ENCODE measurements around the gene RAMP3. TPM values are rescaled to one million over a fixed set of nuclear protein-coding genes. Genes with fewer than 3 reads are reported as not detected.
A peak's percentile ranks its signal among the peaks of the same experiment; 100 is the strongest.

RAMP3 gene
- total RNA-seq, 1 donor from 2014 or later: 5.7 TPM

- H3K9me3 ChIP-seq (ENCODE audit: control insufficient read depth in 3 of 3, low read length in 3 of 3): no peaks in the 10 kb centered on the region
- peaks cover 0 to 3% (median 0%) of the 10 kb centered on the region in 3 donors for H3K4me1 ChIP-seq (ENCODE audit: control insufficient read depth in 3 of 3, insufficient read depth in 3 of 3, low read length in 3 of 3)
- peaks cover 18 to 25% (median 22%) of the 10 kb centered on the region in 3 donors for H3K27me3 ChIP-seq (ENCODE audit: control insufficient read depth in 3 of 3, insufficient read depth in 3 of 3, low read length in 3 of 3)
- H3K4me3 ChIP-seq (ENCODE audit: low read length in 3 of 3): no peak overlapping the region
- H3K27ac ChIP-seq (ENCODE audit: low read depth, low read length): no peak overlapping the region
- H3K9ac ChIP-seq (ENCODE audit: low read depth in 1 of 3, low read length in 3 of 3): no peak overlapping the region
- no peaks in the 10 kb centered on the region for H3K36me3 ChIP-seq (ENCODE audit: control insufficient read depth in 3 of 3, insufficient read depth in 3 of 3, low read length in 3 of 3)
Observed at GRCh38 chr7:45155357-45155900, 2.2 kb upstream of the RAMP3 start.

- H3K27ac ChIP-seq (ENCODE audit: low read depth, low read length): no peak overlapping the region
- H3K4me1 ChIP-seq (ENCODE audit: control insufficient read depth in 3 of 3, insufficient read depth in 3 of 3, low read length in 3 of 3): peaks cover 0 to 3% (median 0%) of the 10 kb centered on the region in 3 donors
- no peaks in the 10 kb centered on the region for H3K9me3 ChIP-seq (ENCODE audit: control insufficient read depth in 3 of 3, low read length in 3 of 3)
- no peak overlapping the region for H3K9ac ChIP-seq (ENCODE audit: low read depth in 1 of 3, low read length in 3 of 3)
- no peak overlapping the region for H3K4me3 ChIP-seq (ENCODE audit: low read length in 3 of 3)
- H3K27me3 ChIP-seq (ENCODE audit: control insufficient read depth in 3 of 3, insufficient read depth in 3 of 3, low read length in 3 of 3): peaks cover 18 to 22% (median 21%) of the 10 kb centered on the region in 3 donors
- no peaks in the 10 kb centered on the region for H3K36me3 ChIP-seq (ENCODE audit: control insufficient read depth in 3 of 3, insufficient read depth in 3 of 3, low read length in 3 of 3)
Observed at GRCh38 chr7:45155941-45156340, 1.6 kb upstream of the RAMP3 start.

GRCh38 chr7:45156516-45157272 is 897 bp upstream of the RAMP3 start:
- H3K9ac ChIP-seq (ENCODE audit: low read depth in 1 of 3, low read length in 3 of 3): no peak overlapping the region
- H3K36me3 ChIP-seq (ENCODE audit: control insufficient read depth in 3 of 3, insufficient read depth in 3 of 3, low read length in 3 of 3): no peaks in the 10 kb centered on the region
- H3K27ac ChIP-seq (ENCODE audit: low read depth, low read length): no peak overlapping the region
- peaks cover 0 to 3% (median 0%) of the 10 kb centered on the region in 3 donors for H3K4me1 ChIP-seq (ENCODE audit: control insufficient read depth in 3 of 3, insufficient read depth in 3 of 3, low read length in 3 of 3)
- no peaks in the 10 kb centered on the region for H3K9me3 ChIP-seq (ENCODE audit: control insufficient read depth in 3 of 3, low read length in 3 of 3)
- H3K4me3 ChIP-seq (ENCODE audit: low read length in 3 of 3): peak overlapping the region in 1 of 3 donors; percentile 7
- peaks cover 17 to 18% (median 18%) of the 10 kb centered on the region in 3 donors for H3K27me3 ChIP-seq (ENCODE audit: control insufficient read depth in 3 of 3, insufficient read depth in 3 of 3, low read length in 3 of 3)

GRCh38 chr7:45157286-45157652 is 322 bp upstream of the RAMP3 start:
- H3K4me3 ChIP-seq (ENCODE audit: low read length in 3 of 3): peak overlapping the region in 1 of 3 donors; percentile 7
- peaks cover 17 to 18% (median 18%) of the 10 kb centered on the region in 3 donors for H3K27me3 ChIP-seq (ENCODE audit: control insufficient read depth in 3 of 3, insufficient read depth in 3 of 3, low read length in 3 of 3)
- no peak overlapping the region for H3K9ac ChIP-seq (ENCODE audit: low read depth in 1 of 3, low read length in 3 of 3)
- peaks cover 0 to 3% (median 0%) of the 10 kb centered on the region in 3 donors for H3K4me1 ChIP-seq (ENCODE audit: control insufficient read depth in 3 of 3, insufficient read depth in 3 of 3, low read length in 3 of 3)
- H3K36me3 ChIP-seq (ENCODE audit: control insufficient read depth in 3 of 3, insufficient read depth in 3 of 3, low read length in 3 of 3): no peaks in the 10 kb centered on the region
- no peaks in the 10 kb centered on the region for H3K9me3 ChIP-seq (ENCODE audit: control insufficient read depth in 3 of 3, low read length in 3 of 3)
- no peak overlapping the region for H3K27ac ChIP-seq (ENCODE audit: low read depth, low read length)

GRCh38 chr7:45158471-45158870 is 880 bp downstream of the RAMP3 start:
- H3K27ac ChIP-seq (ENCODE audit: low read depth, low read length): peak overlapping the region; percentile 60
- peak overlapping the region in 1 of 3 donors; percentile 52 for H3K4me3 ChIP-seq (ENCODE audit: low read length in 3 of 3)
- H3K36me3 ChIP-seq (ENCODE audit: control insufficient read depth in 3 of 3, insufficient read depth in 3 of 3, low read length in 3 of 3): no peaks in the 10 kb centered on the region
- H3K27me3 ChIP-seq (ENCODE audit: control insufficient read depth in 3 of 3, insufficient read depth in 3 of 3, low read length in 3 of 3): peaks cover 13 to 18% (median 18%) of the 10 kb centered on the region in 3 donors
- H3K9ac ChIP-seq (ENCODE audit: low read depth in 1 of 3, low read length in 3 of 3): peak overlapping the region in 2 of 3 donors; percentile 33 to 43
- peaks cover 0 to 3% (median 0%) of the 10 kb centered on the region in 3 donors for H3K4me1 ChIP-seq (ENCODE audit: control insufficient read depth in 3 of 3, insufficient read depth in 3 of 3, low read length in 3 of 3)
- H3K9me3 ChIP-seq (ENCODE audit: control insufficient read depth in 3 of 3, low read length in 3 of 3): peaks cover 0 to under 1% (median 0%) of the 10 kb centered on the region in 3 donors

GRCh38 chr7:45159296-45159695 is 1.7 kb downstream of the RAMP3 start:
- Histone ChIP-seq H3K27me3 (ENCODE audit: control insufficient read depth in 3 of 3, insufficient read depth in 3 of 3, low read length in 3 of 3) (peaks cover 13 to 18% (median 18%) of the 10 kb centered on the region in 3 donors), H3K4me3 (ENCODE audit: low read length in 3 of 3) (peak overlapping the region in 2 of 3 donors; percentile 11 to 45), H3K27ac (ENCODE audit: low read depth, low read length) (no peak overlapping the region)

GRCh38 chr7:45160417-45160881 is 2.9 kb downstream of the RAMP3 start:
- H3K27ac ChIP-seq (ENCODE audit: low read depth, low read length): no peak overlapping the region
- no peak overlapping the region for H3K4me3 ChIP-seq (ENCODE audit: low read length in 3 of 3)
- H3K9ac ChIP-seq (ENCODE audit: low read depth in 1 of 3, low read length in 3 of 3): no peak overlapping the region
- peaks cover 13 to 18% (median 18%) of the 10 kb centered on the region in 3 donors for H3K27me3 ChIP-seq (ENCODE audit: control insufficient read depth in 3 of 3, insufficient read depth in 3 of 3, low read length in 3 of 3)
- peaks cover 0 to 2% (median 0%) of the 10 kb centered on the region in 3 donors for H3K4me1 ChIP-seq (ENCODE audit: control insufficient read depth in 3 of 3, insufficient read depth in 3 of 3, low read length in 3 of 3)
- H3K36me3 ChIP-seq (ENCODE audit: control insufficient read depth in 3 of 3, insufficient read depth in 3 of 3, low read length in 3 of 3): no peaks in the 10 kb centered on the region
- peaks cover 0 to 3% (median 0%) of the 10 kb centered on the region in 3 donors for H3K9me3 ChIP-seq (ENCODE audit: control insufficient read depth in 3 of 3, low read length in 3 of 3)

More at GRCh38 chr7:45159296-45159695, 1.7 kb downstream of the RAMP3 start:
- H3K9me3 ChIP-seq (ENCODE audit: control insufficient read depth in 3 of 3, low read length in 3 of 3): peaks cover 0 to 3% (median 0%) of the 10 kb centered on the region in 3 donors
- H3K4me1 ChIP-seq (ENCODE audit: control insufficient read depth in 3 of 3, insufficient read depth in 3 of 3, low read length in 3 of 3): peaks cover 0 to 3% (median 0%) of the 10 kb centered on the region in 3 donors
- no peaks in the 10 kb centered on the region for H3K36me3 ChIP-seq (ENCODE audit: control insufficient read depth in 3 of 3, insufficient read depth in 3 of 3, low read length in 3 of 3)
- no peak overlapping the region for H3K9ac ChIP-seq (ENCODE audit: low read depth in 1 of 3, low read length in 3 of 3)

GRCh38 chr7:45161138-45161537 is 3.5 kb downstream of the RAMP3 start:
- Histone ChIP-seq H3K27me3 (ENCODE audit: control insufficient read depth in 3 of 3, insufficient read depth in 3 of 3, low read length in 3 of 3) (peaks cover 13 to 18% (median 18%) of the 10 kb centered on the region in 3 donors), H3K4me3 (ENCODE audit: low read length in 3 of 3) (no peak overlapping the region), H3K36me3 (ENCODE audit: control insufficient read depth in 3 of 3, insufficient read depth in 3 of 3, low read length in 3 of 3) (no peaks in the 10 kb centered on the region), H3K27ac (ENCODE audit: low read depth, low read length) (no peak overlapping the region), H3K4me1 (ENCODE audit: control insufficient read depth in 3 of 3, insufficient read depth in 3 of 3, low read length in 3 of 3) (peaks cover 0 to 2% (median 0%) of the 10 kb centered on the region in 3 donors), H3K9me3 (ENCODE audit: control insufficient read depth in 3 of 3, low read length in 3 of 3) (peaks cover 0 to 3% (median 0%) of the 10 kb centered on the region in 3 donors), H3K9ac (ENCODE audit: low read depth in 1 of 3, low read length in 3 of 3) (no peak overlapping the region)

- H3K9me3 ChIP-seq (ENCODE audit: control insufficient read depth in 3 of 3, low read length in 3 of 3): peaks cover 0 to 3% (median 0%) of the 10 kb centered on the region in 3 donors
- peaks cover 0 to 2% (median 0%) of the 10 kb centered on the region in 3 donors for H3K4me1 ChIP-seq (ENCODE audit: control insufficient read depth in 3 of 3, insufficient read depth in 3 of 3, low read length in 3 of 3)
- H3K4me3 ChIP-seq (ENCODE audit: low read length in 3 of 3): no peak overlapping the region
- peaks cover 13 to 17% (median 16%) of the 10 kb centered on the region in 3 donors for H3K27me3 ChIP-seq (ENCODE audit: control insufficient read depth in 3 of 3, insufficient read depth in 3 of 3, low read length in 3 of 3)
- H3K27ac ChIP-seq (ENCODE audit: low read depth, low read length): no peak overlapping the region
- no peak overlapping the region for H3K9ac ChIP-seq (ENCODE audit: low read depth in 1 of 3, low read length in 3 of 3)
- no peaks in the 10 kb centered on the region for H3K36me3 ChIP-seq (ENCODE audit: control insufficient read depth in 3 of 3, insufficient read depth in 3 of 3, low read length in 3 of 3)
Observed at GRCh38 chr7:45161842-45162241, 4.3 kb downstream of the RAMP3 start.

Data from skeletal muscle tissue (tissue), 4 donors.